ENCODE data around the gene ATRAID.
A peak's percentile ranks its signal among the peaks of the same experiment; 100 is the strongest.
"Not testable (repeated sequence)": the region's sequence is repeated elsewhere in the genome, so short reads cannot be mapped to it uniquely, and the experiment has no call there.

ATRAID gene

DNA sequence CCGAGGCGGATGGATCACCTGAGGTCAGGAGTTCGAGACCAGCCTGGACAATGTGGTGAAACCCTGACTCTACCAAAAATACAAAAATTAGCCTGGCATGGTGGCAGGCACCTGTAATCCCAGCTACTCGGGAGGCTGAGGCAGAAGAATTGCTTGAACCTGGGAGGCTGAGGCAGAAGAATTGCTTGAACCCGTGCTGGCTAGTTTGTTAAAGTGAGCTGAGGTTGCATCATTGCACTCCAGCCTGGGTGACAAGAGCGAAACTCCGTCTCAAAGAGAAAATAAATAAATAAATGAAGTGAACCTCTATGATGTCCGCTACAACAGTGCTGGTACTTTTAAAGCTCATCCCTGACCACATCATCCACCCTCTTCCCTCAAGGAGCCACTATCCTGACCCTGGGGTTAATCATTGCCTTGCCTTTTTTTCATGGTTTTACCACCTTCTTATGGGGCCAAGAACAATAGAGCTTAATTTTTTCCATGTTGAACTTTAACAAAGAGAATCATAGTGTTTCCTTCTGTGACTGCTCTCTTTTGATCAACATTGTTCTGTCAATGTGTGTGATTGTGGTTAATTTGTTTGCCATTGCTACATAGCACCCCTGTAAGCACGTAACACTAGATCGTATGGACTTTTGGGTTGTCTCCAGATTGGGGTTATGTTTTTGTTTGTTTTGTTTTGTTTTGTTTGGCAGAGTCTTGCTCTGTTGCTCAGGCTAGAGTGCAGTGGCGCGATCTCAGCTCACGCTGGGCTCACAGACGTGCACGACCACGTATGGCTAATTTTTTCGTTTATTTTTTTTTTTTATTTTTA, 17.1 kb upstream of the ATRAID start:
- DNase-seq (ENCODE audit: low spot score) = no peak

DNA sequence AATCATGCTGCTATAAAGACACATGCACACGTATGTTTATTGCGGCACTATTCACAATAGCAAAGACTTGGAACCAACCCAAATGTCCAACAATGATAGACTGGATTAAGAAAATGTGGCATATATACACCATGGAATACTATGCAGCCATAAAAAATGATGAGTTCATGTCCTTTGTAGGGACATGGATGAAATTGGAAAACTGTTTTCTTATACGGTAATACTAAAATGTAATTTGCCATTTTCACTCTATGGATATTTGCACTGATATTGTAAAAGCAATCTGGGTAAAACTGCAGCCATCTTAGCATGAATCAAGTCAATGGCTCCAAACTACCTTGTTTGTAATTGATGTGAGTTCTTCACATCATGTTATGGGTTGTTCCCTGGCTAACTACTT, 16.0 kb upstream of the ATRAID start:
- DNase-seq (ENCODE audit: low spot score) = not testable (repeated sequence)

DNA sequence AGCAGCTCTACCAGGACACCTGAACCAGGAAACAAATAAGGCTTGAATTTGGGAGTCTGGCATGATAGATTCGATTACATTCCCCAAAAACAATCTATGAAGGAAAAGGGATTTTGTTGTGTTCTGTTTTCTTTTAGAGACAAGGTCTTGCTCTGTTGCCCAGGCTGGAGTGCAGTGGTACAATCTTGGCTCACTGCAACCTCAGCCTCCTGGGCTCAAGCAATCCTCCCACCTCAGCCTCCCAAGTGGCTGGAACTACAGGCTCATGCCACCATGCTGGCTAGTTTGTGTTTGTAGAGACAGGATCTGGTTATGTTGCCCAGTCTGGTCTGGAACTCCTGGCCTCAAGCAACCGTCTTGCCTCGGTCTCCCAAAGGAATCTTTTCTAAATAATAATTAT, 13.8 kb upstream of the ATRAID start:
- DNase-seq (ENCODE audit: low spot score) = not testable (repeated sequence)

DNA sequence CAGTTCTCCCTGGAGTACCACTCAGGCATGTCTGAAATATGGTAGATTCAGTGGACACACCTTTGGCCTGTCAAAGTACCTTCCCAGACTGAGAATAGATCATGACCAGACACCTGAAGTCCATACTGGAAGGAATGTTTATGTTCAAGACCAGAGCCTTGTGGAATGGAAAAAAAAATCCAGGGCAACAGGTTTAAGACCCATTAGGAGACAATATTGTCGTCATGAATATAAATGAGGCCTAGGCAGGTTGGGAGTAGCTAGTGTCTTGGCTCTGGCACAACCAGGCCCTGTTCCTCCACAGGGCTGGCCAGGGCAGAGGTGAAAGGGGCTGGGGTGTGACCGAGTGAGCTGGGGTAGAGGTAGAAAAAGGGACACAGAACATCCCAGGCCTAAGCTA, 13.2 kb upstream of the ATRAID start:
- DNase-seq (ENCODE audit: low spot score) = no peak

DNA sequence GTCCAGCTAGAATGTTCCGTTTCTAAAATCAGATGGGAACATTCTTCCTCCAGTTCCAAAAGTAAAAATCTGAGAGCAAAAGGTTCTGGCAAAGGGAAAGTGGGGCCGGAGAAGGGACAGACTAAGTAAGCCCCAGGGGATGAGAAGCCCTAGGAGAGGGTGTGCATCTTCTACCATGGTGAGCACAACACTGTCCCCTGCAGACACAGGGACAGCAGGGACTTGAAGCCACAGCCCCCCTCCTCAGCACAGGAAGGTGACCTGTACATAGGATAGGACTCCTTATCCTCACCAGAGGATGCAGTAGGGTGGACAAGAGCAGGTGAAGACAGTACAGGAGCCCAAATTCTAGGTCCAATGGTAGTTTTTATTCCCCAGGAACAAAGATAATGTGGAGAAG, 12.6 kb upstream of the ATRAID start:
- DNase-seq (ENCODE audit: low spot score) = no peak

DNA sequence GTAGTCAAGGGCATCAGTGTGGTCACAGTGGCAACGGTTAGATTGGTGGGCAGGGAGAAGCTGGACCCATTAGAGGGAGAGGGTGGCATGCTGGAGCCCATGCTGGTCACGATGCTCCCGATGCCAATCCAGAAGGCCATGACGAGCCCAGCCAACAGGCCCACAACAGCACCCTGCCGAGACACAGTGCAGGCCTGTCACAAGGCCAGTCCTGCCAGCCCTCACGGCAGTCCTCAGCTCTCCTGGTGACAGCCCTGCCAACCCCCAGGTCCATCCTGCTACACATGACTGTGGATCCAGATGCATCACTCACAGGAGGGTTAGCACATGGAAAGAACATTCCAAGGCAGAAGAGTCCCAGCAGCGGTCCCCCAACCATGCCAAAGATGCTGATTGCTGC, 10.2 kb upstream of the ATRAID start:
- DNase-seq (ENCODE audit: low spot score) = no peak

DNA sequence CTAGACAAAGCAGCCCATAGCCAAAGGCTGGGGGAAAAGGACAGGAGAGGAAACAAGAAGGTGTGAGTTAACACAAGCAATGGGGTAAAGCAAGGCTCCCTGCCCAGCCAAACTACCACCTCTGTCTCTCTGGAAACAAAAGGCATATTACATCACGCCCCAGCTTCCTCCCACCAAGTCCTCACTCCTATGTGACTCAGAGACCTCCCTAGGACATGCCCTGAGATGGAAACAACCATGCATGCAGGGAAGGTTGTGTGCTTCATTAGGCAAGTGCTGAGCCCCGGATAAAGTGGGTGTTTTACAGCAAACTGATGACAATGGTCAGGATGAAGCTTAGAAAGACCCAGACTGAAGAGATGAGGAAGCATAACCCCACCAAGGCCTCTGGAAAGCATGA, 9.0 kb upstream of the ATRAID start:
- no peak for DNase-seq (ENCODE audit: low spot score)

DNA sequence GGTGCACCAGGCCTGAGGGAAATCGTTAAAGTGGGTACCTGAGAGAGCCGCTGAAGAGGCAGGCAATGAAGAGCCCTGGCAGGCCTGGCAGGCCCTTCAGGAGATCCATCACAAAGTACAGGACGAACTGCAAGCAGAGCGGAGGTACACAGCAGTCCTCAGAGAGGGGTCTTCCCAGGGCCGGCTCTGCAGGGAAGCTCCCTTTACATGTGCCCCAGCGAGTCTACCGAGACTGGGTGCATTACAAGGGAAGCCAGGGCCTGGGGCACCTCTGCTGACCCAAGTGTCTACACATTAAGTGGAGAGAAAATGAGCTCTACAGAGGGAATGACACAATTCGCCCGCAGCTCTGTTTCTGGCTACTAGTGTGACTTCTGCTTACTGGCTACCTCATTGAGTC, 8.1 kb upstream of the ATRAID start:
- no peak for DNase-seq (ENCODE audit: low spot score)

DNA sequence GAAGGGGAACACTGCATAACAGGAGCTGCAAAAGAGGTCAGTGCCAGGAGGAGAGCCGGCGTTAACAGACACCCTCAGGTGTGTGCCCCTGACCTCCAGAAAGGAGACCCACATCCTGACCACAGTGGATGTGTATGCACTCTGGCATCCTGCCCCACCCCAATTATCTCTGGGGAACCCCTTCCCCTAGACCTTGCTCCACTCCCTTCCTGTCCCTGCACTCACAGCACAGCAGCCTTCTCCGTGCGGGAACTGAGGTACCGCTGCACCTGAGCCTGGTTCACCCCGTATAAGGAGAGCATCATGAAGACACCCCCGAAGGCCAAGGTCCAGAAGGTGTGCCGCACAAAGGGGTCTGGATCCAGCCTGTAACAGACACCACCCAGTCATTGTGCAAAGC, 7.3 kb upstream of the ATRAID start:
- DNase-seq (ENCODE audit: low spot score) = no peak

DNA sequence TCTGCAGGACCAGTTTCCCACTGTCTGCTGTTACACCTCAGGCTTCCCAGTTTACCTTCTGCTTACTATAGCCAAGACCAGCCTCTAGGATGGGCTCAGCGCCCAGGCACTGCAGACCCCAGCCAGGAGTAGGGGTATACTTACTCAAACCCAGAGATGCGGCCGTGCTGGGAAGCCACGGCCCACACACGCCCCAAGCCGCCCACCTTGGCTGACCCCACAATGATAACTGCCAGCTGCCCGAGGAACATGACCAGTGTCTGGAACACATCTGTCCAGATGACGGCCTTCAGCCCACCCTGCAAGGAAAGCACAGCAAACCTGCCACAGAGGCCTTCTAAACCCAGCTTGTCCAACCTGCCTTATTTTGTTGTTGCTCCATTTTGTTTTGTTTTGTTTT, 6.6 kb upstream of the ATRAID start:
- DNase-seq (ENCODE audit: low spot score) = no peak

DNA sequence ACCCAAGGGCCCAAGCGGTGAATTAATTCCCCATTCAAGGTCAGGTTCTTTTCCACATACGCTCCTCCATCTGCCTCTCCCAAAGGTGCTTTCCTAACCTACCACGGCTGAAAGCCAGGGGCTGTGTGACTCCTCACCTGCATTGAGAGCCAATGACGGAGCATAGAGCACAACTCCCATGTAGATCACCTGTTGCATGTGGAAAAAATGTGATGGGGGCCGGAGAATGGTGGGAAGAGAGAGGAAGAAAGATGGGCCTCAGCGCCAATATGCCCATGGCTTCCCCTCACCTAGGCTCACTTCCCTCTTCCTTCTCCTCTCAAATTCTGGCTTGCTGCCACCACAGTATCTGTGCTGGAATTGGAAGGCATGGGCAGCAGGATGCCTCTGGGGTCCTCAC, 5.5 kb upstream of the ATRAID start:
- no peak for DNase-seq (ENCODE audit: low spot score)

DNA sequence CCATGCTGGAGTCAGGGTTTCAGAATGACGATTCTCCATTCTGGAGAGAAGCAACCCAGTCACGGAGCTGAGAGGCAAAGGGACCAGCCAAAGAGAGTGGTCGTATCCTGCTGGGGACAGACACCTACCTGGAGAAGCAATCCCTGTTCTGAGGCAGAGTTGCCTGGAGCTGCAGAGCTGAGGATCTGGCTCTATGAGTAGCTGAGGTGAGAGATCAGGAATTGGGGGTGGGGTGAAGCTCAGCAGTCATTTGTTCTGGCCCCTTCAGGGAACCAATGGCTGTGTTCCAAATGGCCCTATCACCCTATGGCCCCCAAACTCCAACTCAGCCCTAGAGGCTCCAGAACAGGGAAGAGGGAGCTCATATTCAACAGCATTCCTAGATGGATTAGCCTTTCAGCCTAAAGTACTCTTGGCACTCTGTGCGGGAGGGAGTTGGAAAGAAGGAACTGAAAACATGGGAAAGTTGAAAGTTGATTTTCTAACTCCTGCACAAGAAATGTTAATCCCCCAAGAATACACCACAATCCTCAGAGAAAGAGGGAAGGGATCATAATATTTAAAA, 3.3 kb upstream of the ATRAID start:
- no peak for DNase-seq (ENCODE audit: low spot score)

DNA sequence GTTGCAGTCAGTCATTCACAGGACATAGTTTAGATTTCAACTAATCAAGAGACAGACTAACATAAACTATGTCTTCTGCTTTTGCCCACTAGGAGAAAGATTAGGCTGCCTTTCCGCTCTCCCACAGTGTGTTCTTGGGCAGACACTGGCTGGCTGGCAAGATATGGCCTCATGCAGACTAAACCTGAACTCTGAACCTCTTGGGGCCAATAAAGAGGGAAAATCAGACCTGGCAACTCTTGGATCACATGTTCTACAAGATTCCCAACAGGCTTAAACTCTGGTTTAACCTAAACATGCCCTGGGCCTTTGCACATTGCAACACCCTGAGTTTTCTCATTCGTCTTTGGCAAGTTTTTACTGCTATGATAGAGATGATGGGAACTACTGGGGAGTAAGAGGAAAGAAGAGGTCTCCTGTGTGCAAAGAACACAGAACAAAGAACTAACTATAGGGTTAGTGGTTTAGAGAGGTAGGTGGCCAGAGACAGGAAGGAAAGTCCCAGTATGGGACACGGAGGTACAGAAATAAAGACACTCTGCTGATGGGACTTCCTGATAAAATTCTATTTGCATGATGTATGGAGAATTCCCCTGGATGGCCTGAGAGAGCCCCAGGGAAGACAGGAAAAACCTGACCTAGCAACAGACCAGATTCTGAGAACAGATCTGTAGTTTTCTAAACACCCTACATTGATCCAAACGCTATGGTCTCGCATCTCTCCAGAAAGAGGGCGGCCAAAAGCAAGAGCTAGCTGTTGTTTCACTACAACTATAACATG, 2.0 kb upstream of the ATRAID start:
- DNase-seq (ENCODE audit: low spot score) = peak; percentile 45

DNA sequence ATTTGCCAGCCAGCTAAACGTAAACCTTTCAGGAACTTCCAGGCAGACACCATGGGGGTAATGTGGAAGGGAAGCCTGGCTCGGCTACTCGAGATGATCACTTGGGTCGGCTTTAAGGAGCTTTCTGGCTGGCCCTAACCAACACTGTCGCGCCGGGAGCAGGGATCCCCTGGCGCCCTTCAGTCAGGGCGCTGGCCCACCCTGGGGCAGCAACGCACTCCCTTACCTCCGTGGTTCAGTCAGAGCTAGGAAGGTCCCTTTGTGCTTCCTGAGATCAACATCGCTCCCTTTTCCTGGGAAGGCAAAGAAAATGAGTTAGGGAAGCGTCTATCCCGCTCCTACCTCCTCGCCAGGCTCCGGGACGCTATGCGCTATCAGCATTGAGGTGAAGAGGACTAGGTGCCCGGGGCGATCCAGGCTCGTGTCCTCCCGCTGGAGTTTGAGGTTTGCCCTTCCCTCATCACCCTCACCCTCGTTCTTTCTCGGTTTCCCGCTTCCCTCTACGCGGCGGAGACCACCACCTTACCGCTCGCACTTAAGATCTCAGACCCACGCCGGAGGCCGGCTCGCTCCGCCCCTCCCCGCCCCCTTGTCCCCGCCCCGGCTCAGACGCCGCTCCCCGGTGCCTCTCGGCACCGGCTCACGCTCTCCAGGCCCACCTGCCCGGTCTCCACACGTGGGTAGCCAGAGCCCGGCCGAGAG, 449 bp upstream of the ATRAID start:
- peak; percentile 28 for DNase-seq (ENCODE audit: low spot score)

DNA sequence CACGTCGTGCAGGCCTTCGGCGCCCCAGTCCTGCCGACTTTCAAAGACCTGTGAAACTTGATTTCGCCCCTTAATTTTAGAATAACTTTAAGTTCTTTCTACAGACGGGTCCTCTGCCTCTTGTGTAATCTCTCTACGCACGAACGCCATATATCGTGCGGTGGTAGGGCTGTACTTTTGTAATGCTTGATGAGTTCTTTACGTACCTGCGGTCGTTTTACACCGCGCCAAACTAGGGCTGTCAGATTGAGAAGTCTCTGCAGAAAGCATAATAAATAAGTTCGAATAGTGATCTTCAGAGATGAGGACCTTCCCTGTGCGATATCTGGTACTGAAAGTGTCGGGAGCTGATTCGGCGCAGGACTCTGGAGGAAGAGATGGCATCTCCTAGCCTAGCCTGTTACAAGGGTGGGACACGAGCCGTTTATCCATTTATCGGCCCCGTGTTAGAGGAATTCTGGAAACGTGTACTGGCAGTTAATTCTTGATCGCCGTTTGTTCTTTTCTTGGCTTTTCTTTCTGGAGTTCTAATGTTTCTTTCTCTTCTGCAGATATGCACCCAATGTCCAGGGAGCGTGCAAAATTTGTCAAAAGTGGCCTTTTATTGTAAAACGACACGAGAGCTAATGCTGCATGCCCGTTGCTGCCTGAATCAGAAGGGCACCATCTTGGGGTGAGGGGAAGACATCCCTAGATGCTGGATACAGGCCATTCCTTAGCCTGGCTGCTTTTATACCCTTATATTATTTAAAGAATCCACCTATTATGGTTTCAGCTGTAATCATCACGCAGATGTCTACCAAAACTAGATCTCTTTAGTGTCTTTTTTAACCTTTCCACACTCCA, 1.0 kb downstream of the ATRAID start:
- peak; percentile 43 for DNase-seq (ENCODE audit: low spot score)

DNA sequence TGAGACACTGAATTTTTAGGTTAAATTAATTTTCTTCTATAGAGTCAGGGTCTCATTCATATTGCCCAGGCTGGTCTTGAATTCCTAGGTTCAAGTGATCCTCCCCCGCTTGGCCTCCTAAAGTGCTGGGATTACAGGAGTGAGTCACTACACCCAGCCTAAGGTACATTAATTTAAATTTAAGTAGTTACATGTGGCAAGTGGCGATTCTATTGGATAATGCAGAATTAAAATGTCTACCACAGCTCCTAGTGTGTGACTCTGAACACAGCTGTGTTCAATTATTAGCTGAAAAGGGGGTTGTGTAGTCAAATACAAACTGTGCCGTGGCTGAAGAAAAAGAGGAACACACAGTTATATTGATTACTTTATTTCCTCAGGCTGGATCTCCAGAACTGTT, 3.1 kb downstream of the ATRAID start:
- no peak for DNase-seq (ENCODE audit: low spot score)

DNA sequence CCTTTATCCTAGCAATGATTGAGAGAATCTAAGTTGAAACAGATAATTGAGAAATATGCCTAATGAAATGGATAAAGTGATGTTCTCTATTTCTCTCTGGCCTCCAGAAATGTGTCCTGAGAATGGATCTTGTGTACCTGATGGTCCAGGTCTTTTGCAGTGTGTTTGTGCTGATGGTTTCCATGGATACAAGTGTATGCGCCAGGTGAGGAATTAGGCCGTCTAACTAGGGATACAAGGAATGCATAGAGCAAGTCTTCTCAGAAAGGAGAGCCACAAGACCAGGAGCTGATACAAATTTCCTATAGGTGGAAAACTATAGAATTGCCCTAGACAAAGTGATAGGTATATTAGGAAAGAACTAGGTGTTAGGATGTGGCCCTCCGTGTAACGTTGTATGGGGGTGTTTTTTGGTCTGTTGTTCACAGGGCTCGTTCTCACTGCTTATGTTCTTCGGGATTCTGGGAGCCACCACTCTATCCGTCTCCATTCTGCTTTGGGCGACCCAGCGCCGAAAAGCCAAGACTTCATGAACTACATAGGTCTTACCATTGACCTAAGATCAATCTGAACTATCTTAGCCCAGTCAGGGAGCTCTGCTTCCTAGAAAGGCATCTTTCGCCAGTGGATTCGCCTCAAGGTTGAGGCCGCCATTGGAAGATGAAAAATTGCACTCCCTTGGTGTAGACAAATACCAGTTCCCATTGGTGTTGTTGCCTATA, 4.7 kb downstream of the ATRAID start:
- no peak for DNase-seq (ENCODE audit: low spot score)

DNA sequence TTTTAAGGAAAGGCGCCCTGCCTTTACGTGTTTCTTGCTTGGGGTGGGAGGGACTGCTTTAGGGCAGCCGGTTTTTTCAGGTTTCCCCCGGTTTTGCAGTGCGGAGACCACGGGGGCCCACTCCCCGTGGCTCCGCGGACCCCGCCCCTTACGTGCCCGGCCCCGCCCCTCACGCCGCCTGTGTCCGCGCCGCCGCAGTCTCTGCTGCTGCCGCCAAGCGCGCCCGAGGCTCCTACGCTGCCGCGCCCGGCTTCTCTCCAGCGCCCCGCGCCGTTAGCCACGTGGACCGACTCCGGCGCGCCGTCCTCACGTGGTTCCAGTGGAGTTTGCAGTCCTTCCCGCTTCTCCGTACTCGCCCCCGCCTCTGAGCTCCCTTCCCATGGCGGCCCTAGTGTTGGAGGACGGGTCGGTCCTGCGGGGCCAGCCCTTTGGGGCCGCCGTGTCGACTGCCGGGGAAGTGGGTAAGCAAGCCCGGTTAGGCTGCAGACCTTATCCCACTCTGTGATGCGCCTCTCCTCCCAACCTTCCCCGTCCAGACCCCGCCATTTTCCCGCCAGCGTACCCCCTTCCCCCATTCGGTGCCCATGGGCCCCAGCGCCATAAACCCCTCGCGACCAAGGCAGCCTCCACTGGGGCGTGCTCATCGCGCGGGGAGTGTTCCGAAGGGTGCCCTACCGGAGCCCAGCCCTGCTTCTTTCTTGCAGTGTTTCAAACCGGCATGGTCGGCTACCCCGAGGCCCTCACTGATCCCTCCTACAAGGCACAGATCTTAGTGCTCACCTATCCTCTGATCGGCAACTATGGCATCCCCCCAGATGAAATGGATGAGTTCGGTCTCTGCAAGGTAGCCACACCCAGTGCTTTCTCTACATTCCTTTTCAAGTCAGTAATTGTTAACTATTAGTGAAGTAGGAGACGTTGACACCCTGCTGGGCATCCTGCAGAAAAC, 5.6 kb downstream of the ATRAID start, which contains the start of gene CAD:
Gene CAD, plus strand, starts transcription at position 197 of the 949 bp plus-strand sequence. Its CDS starts 183 bp downstream, at position 380.
- DNase-seq (ENCODE audit: low spot score) = peak; percentile 75

DNA sequence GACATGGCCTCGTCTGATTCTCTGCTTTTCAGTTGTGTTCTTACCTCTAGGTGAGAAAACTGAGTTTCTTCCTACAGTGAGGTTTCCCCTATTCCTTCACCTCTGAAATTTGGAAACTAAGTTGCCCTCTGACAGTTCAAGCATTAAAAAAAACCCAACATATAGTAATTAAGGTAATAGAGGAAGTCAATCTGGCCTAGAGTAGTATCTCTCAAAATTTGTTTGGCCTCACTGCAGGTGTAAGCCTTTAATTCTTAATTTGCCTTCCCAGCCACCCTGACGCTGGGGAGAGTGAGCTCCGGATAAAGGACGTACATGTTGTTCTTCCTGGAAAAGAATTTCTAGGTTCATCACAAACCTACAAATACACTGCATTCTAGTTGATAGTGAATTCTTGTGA, 6.8 kb downstream of the ATRAID start:
- DNase-seq (ENCODE audit: low spot score) = no peak

DNA sequence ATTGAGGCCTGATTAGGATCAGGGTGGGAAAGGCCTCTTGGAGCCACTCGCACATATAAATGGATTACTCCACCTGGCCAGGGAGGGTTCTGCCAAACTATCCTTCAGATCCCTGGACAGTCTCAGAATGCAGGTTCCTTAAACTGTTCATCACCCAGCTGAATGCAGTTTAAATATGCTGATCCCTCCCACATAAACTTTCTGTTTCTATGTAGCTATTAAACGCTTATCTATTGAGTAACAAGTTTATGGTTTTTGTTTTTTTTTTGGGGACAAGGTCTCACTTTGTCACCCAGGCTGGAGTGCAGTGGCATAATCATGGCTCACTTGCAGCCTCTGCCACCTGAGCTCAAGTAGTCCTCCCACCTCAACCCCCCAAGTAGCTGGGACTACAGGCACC, 7.2 kb downstream of the ATRAID start:
- no peak for DNase-seq (ENCODE audit: low spot score)

Measured in HuH-7 (cell line).